Lung (tissue), 12 donors: ENCODE measurements around the gene SYTL3. TPM values are rescaled to one million over a fixed set of nuclear protein-coding genes. Genes with fewer than 3 reads are reported as not detected.

Source experiments
- ATAC-seq: fragments of 200-7000 bp; cut with Tn5 transposase; one replicate; pipeline ENCODE4 v1.9.1; 2020; ENCODE audit warnings: moderate number of reproducible peaks; ENCODE audit not compliant: insufficient read depth, low FRiP score
- DNase-seq, 3 donors: peaks; one replicate each; pipeline ENCODE4 v3.0.0-alpha.2; 2013 to 2017
- H3K27ac ChIP-seq, 2 donors: one replicate each; pipeline ENCODE4 v1.5.1; 2013; ENCODE audit warnings: mild to moderate bottlenecking in 2 of 2, moderate library complexity in 2 of 2, control low read depth in 1 of 2, inconsistent platforms in 1 of 2, low read depth in 1 of 2, low read length in 1 of 2
- H3K27me3 ChIP-seq, 3 donors: one replicate each; pipeline ENCODE4 v1.5.1; 2013; ENCODE audit warnings: low read length in 2 of 3; ENCODE audit not compliant: control insufficient read depth in 3 of 3, insufficient read depth in 3 of 3
- H3K36me3 ChIP-seq, 4 donors: one replicate each; pipeline ENCODE4 v1.5.1; 2013; ENCODE audit warnings: low read length in 4 of 4, mild to moderate bottlenecking in 1 of 4, moderate library complexity in 1 of 4; ENCODE audit not compliant: control insufficient read depth in 4 of 4, insufficient read depth in 4 of 4
- H3K4me1 ChIP-seq, 5 donors: one replicate each; pipeline ENCODE4 v1.5.1; 2013; ENCODE audit warnings: low read length in 5 of 5, mild to moderate bottlenecking in 2 of 5, moderate library complexity in 1 of 5; ENCODE audit not compliant: control insufficient read depth in 5 of 5, insufficient read depth in 5 of 5
- H3K4me3 ChIP-seq: one replicate; pipeline ENCODE4 v1.5.1; 2013; ENCODE audit warnings: mild to moderate bottlenecking, control low read depth, moderate library complexity
- H3K9ac ChIP-seq, 2 donors: one replicate each; pipeline ENCODE4 v1.5.1; 2013; ENCODE audit warnings: low read length in 2 of 2, control low read depth in 1 of 2; ENCODE audit not compliant: insufficient read depth in 1 of 2
- H3K9me3 ChIP-seq, 4 donors: one replicate each; pipeline ENCODE4 v1.5.1; 2013; ENCODE audit warnings: low read length in 3 of 4, mild to moderate bottlenecking in 1 of 4, moderate library complexity in 1 of 4; ENCODE audit not compliant: control insufficient read depth in 4 of 4, insufficient read depth in 3 of 4
- CTCF ChIP-seq: IDR thresholded peaks from 2 replicates; pipeline ENCODE4 v1.5.1; 2012; ENCODE audit warnings: mild to moderate bottlenecking; ENCODE audit errors: control extremely low read depth, extremely low read depth
- WGBS, 2 donors: extraction: QIAGEN DNeasy Blood & Tissue Kit; methylation state at CpG; one replicate each; pipeline ENCODE4 v1.1.7; 2013; 5-methylcytosine and 5-hydroxymethylcytosine counted together
- polyA plus RNA-seq, 2 donors: library from polyadenylated mRNA; stranded (reverse); fragments of 200-250 nt; gene quantifications; one replicate each; pipeline ENCODE4 v1.2.1, GENCODE V29; 2013
- total RNA-seq, 2 donors: library from RNA; depleted of rRNA in 1 of 2; stranded (reverse); fragments of >200 nt in 1 of 2; gene quantifications; one replicate each; pipeline ENCODE4 v1.2.1, GENCODE V29; 2014 to 2021
- donor health status: control.
- donor health status: control.
- donor health status: Bipolar disorder and iron deficiency.
- donor health status: healthy.
- donor health status: DM: yes; HTN: yes; CAD: no.

Gene SYTL3
- total and polyA plus RNA-seq, 4 donors = 6.5 to 20.0 (median 15.6) TPM

GRCh38 chr6:158784505-158784904 is 134.7 kb downstream of the SYTL3 start:
- DNase-seq = no peak
- no peak overlapping the region for H3K27ac ChIP-seq
- H3K27me3 ChIP-seq = no peaks in the 10 kb centered on the region
- H3K36me3 ChIP-seq = peaks cover 41 to 59% (median 54%) of the 10 kb centered on the region in 4 donors
- no peak overlapping the region for H3K9ac ChIP-seq
- H3K4me3 ChIP-seq = no peak overlapping the region
- TF ChIP-seq CTCF = no peak
- H3K9me3 ChIP-seq = peaks cover 0 to 1% (median 0%) of the 10 kb centered on the region in 4 donors
- peaks cover 0 to 3% (median 0%) of the 10 kb centered on the region in 5 donors for H3K4me1 ChIP-seq
- ATAC-seq = no peak
- 71 to 83% methylated on average over 6 of the region's 6 CpGs for WGBS, 2 donors

- peaks cover 0 to 1% (median 0%) of the 10 kb centered on the region in 4 donors for H3K9me3 ChIP-seq
- H3K9ac ChIP-seq = no peak overlapping the region
- no peak overlapping the region for H3K4me3 ChIP-seq
- H3K4me1 ChIP-seq = peaks cover 0 to 3% (median 0%) of the 10 kb centered on the region in 5 donors
- H3K27me3 ChIP-seq = no peaks in the 10 kb centered on the region
- no peak for ATAC-seq
- H3K27ac ChIP-seq = no peak overlapping the region
- no peak for TF ChIP-seq CTCF
- no peak for DNase-seq
- 84 to 90% methylated on average over 12 of the region's 12 CpGs for WGBS, 2 donors
- peaks cover 41 to 59% (median 54%) of the 10 kb centered on the region in 4 donors for H3K36me3 ChIP-seq
These were observed 135.2 kb downstream of the SYTL3 start for GRCh38 chr6:158785036-158785435.

GRCh38 chr6:158786645-158787304 is 136.9 kb downstream of the SYTL3 start:
- Histone ChIP-seq H3K9ac (no peak overlapping the region), H3K27ac (no peak overlapping the region), H3K4me1 (peaks cover 0 to 5% (median 0%) of the 10 kb centered on the region in 5 donors), H3K4me3 (no peak overlapping the region), H3K36me3 (peaks cover 37 to 51% (median 44%) of the 10 kb centered on the region in 4 donors), H3K27me3 (no peaks in the 10 kb centered on the region), H3K9me3 (peaks cover 0 to 1% (median 0%) of the 10 kb centered on the region in 4 donors)
- no peak for DNase-seq
- WGBS, 2 donors = 87 to 91% methylated on average over 6 of the region's 6 CpGs
- no peak for ATAC-seq
- no peak for TF ChIP-seq CTCF

GRCh38 chr6:158787395-158787794 is 137.5 kb downstream of the SYTL3 start:
- TF ChIP-seq CTCF = no peak
- Histone ChIP-seq H3K9ac (no peak overlapping the region), H3K36me3 (peaks cover 34 to 45% (median 40%) of the 10 kb centered on the region in 4 donors), H3K27ac (no peak overlapping the region), H3K4me3 (no peak overlapping the region), H3K9me3 (peaks cover 0 to 1% (median 0%) of the 10 kb centered on the region in 4 donors), H3K4me1 (peaks cover 0 to 5% (median 0%) of the 10 kb centered on the region in 5 donors), H3K27me3 (no peaks in the 10 kb centered on the region)
- DNase-seq = no peak
- WGBS, 2 donors = 78 to 92% methylated on average over 6 of the region's 6 CpGs
- no peak for ATAC-seq
